HG03280 (cell line): ENCODE data around the gene ANKRD13A.
"Not testable (repeated sequence)": the region's sequence is repeated elsewhere in the genome, so short reads cannot be mapped to it uniquely, and the experiment has no call there.

ENCODE experiments used
- ATAC-seq: cut with Tn5 transposase; IDR thresholded peaks from one replicate; pipeline ENCODE4 v1.9.1; 2021; ENCODE audit warnings: mild to moderate bottlenecking, moderate library complexity; ENCODE audit not compliant: unreplicated experiment

The ANKRD13A gene

DNA sequence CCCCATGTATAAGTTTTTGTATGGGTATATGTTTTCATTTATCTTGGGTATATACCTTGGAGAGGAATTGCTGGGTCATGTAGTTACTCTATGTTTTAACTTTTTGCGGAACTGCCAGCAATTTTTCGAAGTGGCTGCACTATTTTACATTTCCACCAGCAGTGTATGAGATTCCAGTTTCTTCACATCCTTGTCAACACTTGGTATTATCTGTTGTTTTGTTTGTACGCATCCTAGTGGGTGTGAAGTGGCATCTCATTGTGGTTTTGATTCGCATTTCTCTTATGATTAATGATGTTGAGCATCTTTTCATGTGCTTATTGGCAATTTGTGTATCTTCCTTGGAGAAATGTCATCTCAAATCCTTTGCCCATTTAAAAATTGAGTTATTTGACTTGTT, 6.9 kb downstream of the ANKRD13A start:
- no peak for ATAC-seq

- no peak for ATAC-seq
These were observed 8.7 kb downstream of the ANKRD13A start for GRCh38 chr12:110007881-110008280.

- ATAC-seq: not testable (repeated sequence)
These were observed 9.6 kb downstream of the ANKRD13A start for GRCh38 chr12:110008681-110009398.

- peak; percentile 49 for ATAC-seq
These were observed 11.9 kb downstream of the ANKRD13A start for GRCh38 chr12:110010853-110011723.

GRCh38 chr12:110012137-110012536, 12.9 kb downstream of the ANKRD13A start:
- ATAC-seq: peak; percentile 60

DNA sequence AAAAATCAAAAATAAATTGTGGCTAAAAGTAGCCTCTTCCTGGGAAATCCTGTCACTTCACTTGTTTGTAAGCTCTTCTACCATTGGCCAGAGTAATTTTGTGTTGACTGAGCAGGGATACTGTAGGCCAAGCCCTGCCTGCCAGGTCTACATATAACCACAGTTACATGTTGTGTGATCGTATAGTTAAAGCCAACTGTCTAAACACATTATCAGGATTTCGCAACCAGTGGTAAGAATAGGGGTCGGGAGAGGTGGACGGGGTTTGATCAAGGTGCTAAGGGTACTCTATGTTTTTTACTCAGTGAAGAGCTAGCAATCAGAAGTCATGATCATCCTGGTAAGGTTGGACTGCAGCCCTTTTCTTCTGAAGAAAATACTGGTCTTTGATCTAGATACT, 13.4 kb downstream of the ANKRD13A start:
- ATAC-seq: no peak

- ATAC-seq: no peak
These were observed 15.9 kb downstream of the ANKRD13A start for GRCh38 chr12:110015132-110015531.

DNA sequence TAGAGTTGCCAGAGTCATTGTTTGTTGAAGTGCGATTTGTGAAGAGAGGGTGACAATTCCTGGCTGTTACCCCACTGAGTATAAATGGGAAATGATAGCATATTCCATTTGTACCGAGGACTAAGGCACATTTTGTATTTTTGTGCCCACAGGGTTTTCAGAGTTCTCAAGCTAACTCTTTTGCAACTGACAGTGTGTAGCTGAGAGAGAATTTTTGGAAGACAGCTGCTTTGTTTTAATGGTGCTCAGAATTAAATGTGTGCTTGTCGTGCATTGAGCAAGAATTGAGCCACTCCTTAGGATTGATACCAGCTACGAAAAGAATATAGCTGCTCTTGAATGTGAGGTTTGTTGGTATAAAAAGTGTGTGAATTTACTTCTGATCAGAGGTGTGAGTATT, 21.7 kb downstream of the ANKRD13A start:
- ATAC-seq: no peak

DNA sequence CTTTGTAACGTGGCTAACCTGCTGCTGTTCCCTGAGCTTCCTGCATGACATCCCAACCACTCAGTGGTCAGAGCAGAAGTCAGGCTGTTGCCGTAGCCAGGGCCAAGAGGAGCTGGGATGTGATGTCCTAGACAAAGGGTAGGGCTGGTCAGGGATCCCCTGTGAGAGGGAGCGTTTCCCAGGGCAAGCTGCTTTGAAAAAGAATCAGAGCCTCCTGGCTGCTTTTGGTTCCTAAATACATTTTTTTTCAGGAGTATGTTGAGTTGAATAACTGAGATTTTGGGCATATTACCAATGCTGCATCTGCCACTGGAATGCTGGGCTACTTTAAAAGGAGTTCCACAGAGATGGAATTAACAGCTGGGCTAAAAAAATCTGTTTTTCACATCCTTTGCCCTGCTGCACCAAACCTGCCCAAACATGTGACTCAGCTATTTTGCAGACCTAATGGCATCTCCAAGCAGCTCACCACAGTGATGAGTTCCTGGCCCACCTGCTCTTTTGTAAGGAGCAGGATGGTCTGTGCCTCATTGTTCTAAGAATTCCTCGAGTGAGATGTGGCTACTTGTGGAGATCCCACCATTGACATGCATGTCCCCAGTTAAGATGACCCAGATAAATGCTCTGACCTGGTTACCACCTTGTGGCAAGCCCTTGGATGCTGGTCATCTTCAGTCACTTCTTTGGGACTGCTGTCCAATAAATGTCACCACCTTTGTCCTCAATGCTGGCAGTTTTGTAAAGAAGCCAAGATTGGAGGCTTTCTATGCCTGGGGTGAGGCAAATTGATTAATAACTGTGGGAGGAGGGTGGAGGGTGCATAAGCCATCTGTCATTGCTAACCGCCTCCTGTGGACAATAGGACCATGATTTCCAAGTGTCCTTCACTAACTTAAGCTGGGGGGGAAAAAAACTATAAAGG, 24.1 kb downstream of the ANKRD13A start:
- ATAC-seq: no peak

GRCh38 chr12:110024051-110024450, 24.8 kb downstream of the ANKRD13A start:
- no peak for ATAC-seq

DNA sequence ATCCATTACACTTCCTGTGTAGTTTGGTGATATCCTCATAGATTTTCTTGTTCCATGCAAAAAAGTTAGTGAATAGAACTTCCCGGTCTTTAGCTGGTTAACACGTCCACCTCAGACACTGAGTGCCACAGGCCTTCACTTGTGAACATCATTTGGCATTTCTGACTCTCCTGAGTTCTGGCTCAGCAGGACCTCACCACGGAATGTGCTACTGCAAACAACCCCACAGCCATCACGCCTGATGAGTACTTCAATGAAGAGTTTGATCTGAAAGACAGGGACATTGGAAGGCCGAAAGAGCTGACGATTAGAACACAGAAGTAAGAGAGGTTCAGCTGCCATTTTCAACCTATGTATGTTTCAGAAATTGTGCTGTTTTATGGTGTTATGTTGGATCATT, 29.1 kb downstream of the ANKRD13A start:
- no peak for ATAC-seq

GRCh38 chr12:110029290-110029815, 30.1 kb downstream of the ANKRD13A start:
- ATAC-seq: no peak

DNA sequence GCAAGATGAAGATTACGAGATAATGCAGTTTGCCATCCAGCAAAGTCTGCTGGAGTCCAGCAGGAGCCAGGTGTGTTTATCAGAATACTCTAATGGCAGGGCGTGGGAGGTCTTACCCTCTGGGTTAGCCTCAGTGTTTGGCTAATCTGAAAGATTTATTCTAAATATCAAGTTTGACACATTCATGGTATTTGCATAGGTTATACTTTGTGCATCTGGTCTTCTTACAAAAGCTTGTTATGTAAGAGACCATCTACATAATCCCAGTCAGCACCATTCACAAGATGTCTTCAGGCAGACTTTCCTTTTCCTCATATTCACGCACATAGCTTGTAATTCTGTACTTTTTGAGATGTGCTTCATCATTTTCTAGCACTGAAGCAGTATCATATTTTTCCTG, 34.7 kb downstream of the ANKRD13A start:
- ATAC-seq: no peak

- no peak for ATAC-seq
These were observed 36.4 kb downstream of the ANKRD13A start for GRCh38 chr12:110035534-110036104.

DNA sequence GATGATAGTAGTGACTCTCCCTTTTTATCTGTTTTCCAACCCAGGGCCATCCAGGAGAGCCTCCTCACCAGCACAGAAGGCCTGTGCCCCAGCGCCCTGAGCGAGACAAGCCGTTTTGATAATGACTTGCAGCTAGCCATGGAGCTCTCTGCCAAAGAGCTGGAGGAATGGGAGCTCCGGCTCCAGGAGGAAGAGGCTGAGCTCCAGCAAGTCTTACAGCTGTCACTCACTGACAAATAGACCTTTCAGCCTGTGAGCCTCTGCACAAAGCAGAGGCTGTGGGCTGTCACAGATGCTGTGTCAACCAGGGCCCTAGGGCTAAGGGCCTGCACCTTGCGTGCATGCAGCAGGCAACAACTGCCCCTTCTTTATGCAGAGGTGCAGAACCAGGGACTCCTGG, 38.1 kb downstream of the ANKRD13A start:
- no peak for ATAC-seq

- no peak for ATAC-seq
These were observed 39.5 kb downstream of the ANKRD13A start for GRCh38 chr12:110038741-110039084.

GRCh38 chr12:110039085-110039807, 40.0 kb downstream of the ANKRD13A start:
- no peak for ATAC-seq

- ATAC-seq: no peak
These were observed 43.0 kb downstream of the ANKRD13A start for GRCh38 chr12:110042264-110042663.

GRCh38 chr12:110046451-110047187, 47.4 kb downstream of the ANKRD13A start:
- no peak for ATAC-seq
